Activated naive CD4-positive, alpha-beta T cell treated with anti-CD3 and anti-CD28 coated beads, Interleukin-2, amount 10 ng/mL, durations not matched to agents 7 days and 5 days (primary cell): Measurements from ENCODE around the gene TBL3.

Source experiments
- CTCF ChIA-PET: fragments of 350-600 bp; sonication (Branson Sonifier 250); formaldehyde crosslinking; loops from one replicate; lab custom pipeline; 2021; ENCODE audit warnings: antibody characterized with exemption; lab: Charles Lee
- DNase-seq: peaks from one replicate; pipeline ENCODE4 v3.0.0-alpha.2; 2020
- H3K27ac Mint-ChIP-seq: one replicate; pipeline ENCODE4 v1.8.0; 2021; ENCODE audit warnings: mild to moderate bottlenecking, moderate library complexity, mixed read lengths
- H3K27me3 Mint-ChIP-seq: one replicate; pipeline ENCODE4 v1.8.0; 2021; ENCODE audit warnings: mild to moderate bottlenecking, mixed read lengths
- H3K36me3 Mint-ChIP-seq: one replicate; pipeline ENCODE4 v1.8.0; 2021; ENCODE audit warnings: mixed read lengths
- H3K4me1 Mint-ChIP-seq: one replicate; pipeline ENCODE4 v1.8.0; 2021; ENCODE audit warnings: mixed read lengths
- H3K4me3 Mint-ChIP-seq: one replicate; pipeline ENCODE4 v1.8.0; 2021; ENCODE audit warnings: mild to moderate bottlenecking, moderate library complexity, mixed read lengths
- H3K9me3 Mint-ChIP-seq: one replicate; pipeline ENCODE4 v1.8.0; 2021; ENCODE audit warnings: mixed read lengths

TBL3 gene

GRCh38 chr16:1999866-2000514 lies 28.1 kb downstream of the TBL3 start:
- H3K4me3 Mint-ChIP-seq = no peak overlapping the region
- H3K9me3 Mint-ChIP-seq = no peaks in the 10 kb centered on the region
- no peaks in the 10 kb centered on the region for H3K27me3 Mint-ChIP-seq
- H3K4me1 Mint-ChIP-seq = peaks cover 12% of the 10 kb centered on the region
- DNase-seq = no peak
- H3K36me3 Mint-ChIP-seq = peaks cover 20% of the 10 kb centered on the region
- H3K27ac Mint-ChIP-seq = no peak overlapping the region
- CTCF ChIA-PET = no interaction called here

GRCh38 chr16:2001035-2001434 lies 29.2 kb downstream of the TBL3 start:
- Mint-ChIP-seq H3K27ac (no peak overlapping the region), H3K4me3 (no peak overlapping the region)

GRCh38 chr16:2001456-2002355 lies 29.9 kb downstream of the TBL3 start:
- Mint-ChIP-seq H3K27me3 (no peaks in the 10 kb centered on the region), H3K27ac (no peak overlapping the region), H3K4me3 (no peak overlapping the region), H3K9me3 (no peaks in the 10 kb centered on the region), H3K36me3 (peaks cover 23% of the 10 kb centered on the region), H3K4me1 (peaks cover 23% of the 10 kb centered on the region)
- CTCF ChIA-PET = no interaction called here
- DNase-seq = no peak

More at GRCh38 chr16:2001035-2001434, 29.2 kb downstream of the TBL3 start:
- CTCF ChIA-PET = no interaction called here
- Mint-ChIP-seq H3K9me3 (no peaks in the 10 kb centered on the region), H3K36me3 (peaks cover 21% of the 10 kb centered on the region), H3K4me1 (peaks cover 19% of the 10 kb centered on the region), H3K27me3 (no peaks in the 10 kb centered on the region)
- DNase-seq = no peak

- Mint-ChIP-seq H3K4me3 (no peak overlapping the region), H3K4me1 (peaks cover 30% of the 10 kb centered on the region), H3K9me3 (no peaks in the 10 kb centered on the region), H3K27me3 (no peaks in the 10 kb centered on the region), H3K27ac (no peak overlapping the region), H3K36me3 (peaks cover 20% of the 10 kb centered on the region)
- no peak for DNase-seq
- CTCF ChIA-PET = interaction anchor here (0.6 to 2.3 kb wide), 7 partner anchors 9 to 250 kb away, joined by 3 to 18 read pairs (median 8); partner anchors contain the start of gene ECI1
These were observed 30.8 kb downstream of the TBL3 start for GRCh38 chr16:2002406-2003230.

- H3K4me3 Mint-ChIP-seq = no peak overlapping the region
- CTCF ChIA-PET = interaction anchor here (0.6 to 2.3 kb wide), 16 partner anchors 10 to 249 kb away, joined by 3 to 18 read pairs (median 5); partner anchors contain the start of genes ECI1, GFER, NPW and RPS2
- no peaks in the 10 kb centered on the region for H3K27me3 Mint-ChIP-seq
- DNase-seq = no peak
- H3K27ac Mint-ChIP-seq = no peak overlapping the region
- peaks cover 37% of the 10 kb centered on the region for H3K4me1 Mint-ChIP-seq
- no peaks in the 10 kb centered on the region for H3K9me3 Mint-ChIP-seq
- peaks cover 19% of the 10 kb centered on the region for H3K36me3 Mint-ChIP-seq
These were observed 31.5 kb downstream of the TBL3 start for GRCh38 chr16:2003231-2003826.

GRCh38 chr16:2003827-2004641 lies 32.2 kb downstream of the TBL3 start:
- Mint-ChIP-seq H3K36me3 (peaks cover 23% of the 10 kb centered on the region), H3K27me3 (no peaks in the 10 kb centered on the region), H3K27ac (no peak overlapping the region), H3K9me3 (no peaks in the 10 kb centered on the region), H3K4me1 (peaks cover 43% of the 10 kb centered on the region), H3K4me3 (no peak overlapping the region)
- peak; percentile 93 for DNase-seq
- CTCF ChIA-PET = interaction anchor here (0.7 to 2.3 kb wide), 22 partner anchors 8 to 248 kb away, joined by 3 to 18 read pairs (median 5); partner anchors contain the start of genes ECI1, GFER, NPW and RAB26

- peak overlapping the region; percentile 55 for H3K27ac Mint-ChIP-seq
- no peaks in the 10 kb centered on the region for H3K9me3 Mint-ChIP-seq
- no peak for DNase-seq
- no peak overlapping the region for H3K4me3 Mint-ChIP-seq
- H3K27me3 Mint-ChIP-seq = no peaks in the 10 kb centered on the region
- CTCF ChIA-PET = interaction anchor here (0.7 to 2.3 kb wide), 12 partner anchors 8 to 246 kb away, joined by 3 to 18 read pairs (median 4); partner anchors contain the start of genes ECI1, GFER, RAB26 and RPS2
- H3K36me3 Mint-ChIP-seq = peaks cover 23% of the 10 kb centered on the region
- H3K4me1 Mint-ChIP-seq = peaks cover 45% of the 10 kb centered on the region
These were observed 33.1 kb downstream of the TBL3 start for GRCh38 chr16:2004795-2005517.

- CTCF ChIA-PET = interaction anchor here (0.7 to 1.8 kb wide), 2 partner anchors 142 to 245 kb away, joined by 3 to 10 read pairs; partner anchors contain the start of genes ECI1 and RAB26
- no peak for DNase-seq
These were observed 33.8 kb downstream of the TBL3 start for GRCh38 chr16:2005646-2006045.

GRCh38 chr16:2006317-2006716 lies 34.5 kb downstream of the TBL3 start:
- Mint-ChIP-seq H3K27me3 (no peaks in the 10 kb centered on the region), H3K4me3 (no peak overlapping the region), H3K9me3 (no peaks in the 10 kb centered on the region), H3K36me3 (peaks cover 16% of the 10 kb centered on the region), H3K27ac (no peak overlapping the region), H3K4me1 (peaks cover 51% of the 10 kb centered on the region)
- no peak for DNase-seq
- CTCF ChIA-PET = no interaction called here

More at GRCh38 chr16:2005646-2006045, 33.8 kb downstream of the TBL3 start:
- Mint-ChIP-seq H3K27ac (no peak overlapping the region), H3K4me1 (peaks cover 51% of the 10 kb centered on the region), H3K9me3 (no peaks in the 10 kb centered on the region), H3K36me3 (peaks cover 23% of the 10 kb centered on the region), H3K27me3 (no peaks in the 10 kb centered on the region), H3K4me3 (no peak overlapping the region)

- CTCF ChIA-PET = interaction anchor here (2.0 kb wide), 1 partner anchor 133 kb away, joined by 8 read pairs; no protein-coding TSS in a partner anchor
- Mint-ChIP-seq H3K27me3 (no peaks in the 10 kb centered on the region), H3K9me3 (no peaks in the 10 kb centered on the region), H3K4me1 (peaks cover 51% of the 10 kb centered on the region), H3K27ac (peak overlapping the region; percentile 92), H3K36me3 (peaks cover 11% of the 10 kb centered on the region), H3K4me3 (peak overlapping the region; percentile 86)
- no peak for DNase-seq
These were observed 35.4 kb downstream of the TBL3 start for GRCh38 chr16:2007081-2007836.

- CTCF ChIA-PET = interaction anchor here (2.0 kb wide), 1 partner anchor 132 kb away, joined by 8 read pairs; no protein-coding TSS in a partner anchor
- Mint-ChIP-seq H3K4me1 (peaks cover 51% of the 10 kb centered on the region), H3K4me3 (peak overlapping the region; percentile 86), H3K27me3 (no peaks in the 10 kb centered on the region), H3K36me3 (peaks cover 9% of the 10 kb centered on the region), H3K27ac (peak overlapping the region; percentile 92), H3K9me3 (no peaks in the 10 kb centered on the region)
- DNase-seq = peak; percentile 52
These were observed 36.2 kb downstream of the TBL3 start for GRCh38 chr16:2008009-2008526.
